Renal pelvis (tissue), 4 donors: Measurements from ENCODE around the gene XXYLT1. TPM values are rescaled to one million over a fixed set of nuclear protein-coding genes. Genes with fewer than 3 reads are reported as not detected.

ENCODE experiments used
- DNase-seq: peaks from one replicate; pipeline ENCODE4 v3.0.0-alpha.2; 2013
- polyA plus RNA-seq, 3 donors: library from polyadenylated mRNA; unstranded; fragments of 120-200 nt; gene quantifications; one replicate each; pipeline ENCODE4 v1.2.1, GENCODE V29; 2013; ENCODE audit not compliant: insufficient read length in 3 of 3

Gene XXYLT1
- polyA plus RNA-seq, 3 donors = 28.7 to 32.7 (median 29.6) TPM

GRCh38 chr3:195154793-195155535 lies 116.0 kb downstream of the XXYLT1 start:
- DNase-seq = peak; percentile 67

GRCh38 chr3:195154111-195154791 lies 116.7 kb downstream of the XXYLT1 start:
- no peak for DNase-seq

GRCh38 chr3:195153653-195154052 lies 117.3 kb downstream of the XXYLT1 start:
- no peak for DNase-seq

- no peak for DNase-seq
Measured at GRCh38 chr3:195153130-195153529, 117.8 kb downstream of the XXYLT1 start.

GRCh38 chr3:195151866-195152541 lies 119.0 kb downstream of the XXYLT1 start:
- DNase-seq = no peak

- no peak for DNase-seq
Measured at GRCh38 chr3:195151402-195151801, 119.6 kb downstream of the XXYLT1 start.

- DNase-seq = no peak
Measured at GRCh38 chr3:195150181-195151118, 120.5 kb downstream of the XXYLT1 start.

- DNase-seq = no peak
Measured at GRCh38 chr3:195149292-195150030, 121.5 kb downstream of the XXYLT1 start.

GRCh38 chr3:195148549-195148948 lies 122.4 kb downstream of the XXYLT1 start:
- DNase-seq = peak; percentile 75

GRCh38 chr3:195147649-195148080 lies 123.3 kb downstream of the XXYLT1 start:
- no peak for DNase-seq

- DNase-seq = no peak
Measured at GRCh38 chr3:195146131-195146530, 124.8 kb downstream of the XXYLT1 start.

- DNase-seq = no peak
Measured at GRCh38 chr3:195145579-195145978, 125.4 kb downstream of the XXYLT1 start.

GRCh38 chr3:195143221-195143620 lies 127.7 kb downstream of the XXYLT1 start:
- DNase-seq = no peak

GRCh38 chr3:195142519-195142918 lies 128.4 kb downstream of the XXYLT1 start:
- DNase-seq = no peak

- DNase-seq = no peak
Measured at GRCh38 chr3:195140816-195141793, 129.9 kb downstream of the XXYLT1 start.

- no peak for DNase-seq
Measured at GRCh38 chr3:195140410-195140809, 130.5 kb downstream of the XXYLT1 start.

- no peak for DNase-seq
Measured at GRCh38 chr3:195139876-195140240, 131.1 kb downstream of the XXYLT1 start.

- DNase-seq = no peak
Measured at GRCh38 chr3:195139091-195139875, 131.7 kb downstream of the XXYLT1 start.
